CD8-positive, alpha-beta memory T cell (primary cell): ENCODE data around the gene DCBLD1. TPM values are rescaled to one million over a fixed set of nuclear protein-coding genes. Genes with fewer than 3 reads are reported as not detected.
"Not testable (repeated sequence)": the region's sequence is repeated elsewhere in the genome, so short reads cannot be mapped to it uniquely, and the experiment has no call there.

Source experiments
- CTCF ChIA-PET: fragments of 350-600 bp; sonication (Branson Sonifier 250); formaldehyde crosslinking; loops from one replicate; lab custom pipeline; 2021; ENCODE audit warnings: antibody characterized with exemption; lab: Charles Lee
- POLR2A ChIA-PET: fragments of 350-600 bp; sonication (Branson Sonifier 250); formaldehyde crosslinking; loops from one replicate; lab custom pipeline; 2021; ENCODE audit warnings: antibody characterized with exemption; lab: Charles Lee
- DNase-seq, 5 donors: peaks; one replicate each; pipeline versions ENCODE4 v3.0.0 to v3.0.0-alpha.2; 2020 to 2022; ENCODE audit warnings: mixed read lengths in 1 of 5
- H3K27ac ChIP-seq: one replicate; pipeline ENCODE4 v1.7.0; 2013; ENCODE audit warnings: low read depth, mild to moderate bottlenecking, low read length, moderate library complexity
- H3K27me3 ChIP-seq: 2 replicates; pipeline ENCODE4 v1.7.0; 2013; ENCODE audit warnings: low read length, mild to moderate bottlenecking; ENCODE audit not compliant: insufficient read depth, poor library complexity, severe bottlenecking
- H3K36me3 ChIP-seq: 2 replicates; pipeline ENCODE4 v1.7.0; 2013; ENCODE audit warnings: mild to moderate bottlenecking, low read length, moderate library complexity; ENCODE audit not compliant: insufficient read depth
- H3K4me1 ChIP-seq: 2 replicates; pipeline ENCODE4 v1.7.0; 2013; ENCODE audit warnings: mild to moderate bottlenecking, low read length, moderate library complexity; ENCODE audit not compliant: insufficient read depth
- H3K4me3 ChIP-seq: 2 replicates; pipeline ENCODE4 v1.7.0; 2013; ENCODE audit warnings: mild to moderate bottlenecking, low read length
- H3K9me3 ChIP-seq: 2 replicates; pipeline ENCODE4 v1.7.0; 2013; ENCODE audit warnings: mild to moderate bottlenecking, low read length
- H3K27ac Mint-ChIP-seq, 8 donors: one replicate each; pipeline ENCODE4 v1.8.0; 2020 to 2021; ENCODE audit warnings: mixed read lengths in 8 of 8, mild to moderate bottlenecking in 6 of 8, inconsistent platforms in 3 of 8, moderate library complexity in 3 of 8
- H3K27me3 Mint-ChIP-seq, 2 donors: one replicate each; pipeline ENCODE4 v1.8.0; 2020 to 2021; ENCODE audit warnings: mixed read lengths in 2 of 2, mild to moderate bottlenecking in 1 of 2, moderate library complexity in 1 of 2
- H3K36me3 Mint-ChIP-seq, 3 donors: one replicate each; pipeline ENCODE4 v1.8.0; 2020 to 2021; ENCODE audit warnings: mixed read lengths in 3 of 3, inconsistent platforms in 1 of 3, mild to moderate bottlenecking in 1 of 3
- H3K4me1 Mint-ChIP-seq, 3 donors: one replicate each; pipeline ENCODE4 v1.8.0; 2020 to 2021; ENCODE audit warnings: mixed read lengths in 3 of 3, inconsistent platforms in 1 of 3, mild to moderate bottlenecking in 1 of 3
- H3K4me3 Mint-ChIP-seq, 7 donors: one replicate each; pipeline ENCODE4 v1.8.0; 2020 to 2021; ENCODE audit warnings: mixed read lengths in 7 of 7, mild to moderate bottlenecking in 6 of 7, moderate library complexity in 4 of 7, inconsistent platforms in 2 of 7
- H3K9me3 Mint-ChIP-seq, 5 donors: one replicate each; pipeline ENCODE4 v1.8.0; 2020 to 2022; ENCODE audit warnings: mixed read lengths in 5 of 5, mild to moderate bottlenecking in 3 of 5, moderate library complexity in 2 of 5, inconsistent platforms in 1 of 5
- polyA plus RNA-seq: library from polyadenylated mRNA; unstranded; fragments of 300-500 nt; fragmentation: Illumina TruSeq; gene quantifications from one replicate; pipeline ENCODE4 v1.2.3, GENCODE V29; 2021
- total RNA-seq, 2 experiments: library from RNA; stranded (reverse); gene quantifications; one replicate each; pipeline ENCODE4 v1.2.3, GENCODE V29; 2021

The DCBLD1 gene
- total and polyA plus RNA-seq, 3 experiments from 2014 or later, result 3.3 to 4.8 (median 4.1) TPM

GRCh38 chr6:117512987-117513573, 30.6 kb downstream of the DCBLD1 start:
- POLR2A ChIA-PET, result no interaction called here
- CTCF ChIA-PET, result no interaction called here
- no peak overlapping the region for H3K4me3 ChIP-seq

DNA sequence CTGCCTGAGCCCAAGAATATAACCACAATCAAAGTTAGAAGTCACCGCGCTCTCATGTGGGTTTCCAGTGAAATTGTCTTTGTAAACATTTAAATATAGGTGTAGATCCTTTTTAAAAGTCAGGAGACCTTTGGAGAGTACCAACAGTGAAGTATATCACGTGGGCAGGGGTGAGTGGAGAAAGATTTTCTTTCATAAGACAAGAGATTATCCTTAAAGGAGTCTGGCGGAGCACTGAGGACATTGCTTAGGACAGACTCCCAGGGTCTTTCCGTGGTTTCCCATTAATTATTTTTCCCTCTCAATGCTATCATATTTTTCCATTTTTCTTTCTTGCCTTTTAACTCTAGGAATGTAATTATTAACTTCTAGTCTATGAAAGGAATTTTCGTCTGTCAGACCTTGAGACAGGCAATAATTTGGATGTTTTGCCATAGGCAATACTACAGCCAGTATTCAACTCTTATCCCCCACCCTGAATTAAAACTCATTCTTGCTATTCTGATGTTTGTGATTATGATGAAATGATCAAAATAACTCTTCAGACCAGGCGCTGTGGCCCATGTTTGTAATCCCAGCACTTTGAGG, 31.4 kb downstream of the DCBLD1 start:
- Histone ChIP-seq H3K36me3 (no peaks in the 10 kb centered on the region), H3K4me1 (no peaks in the 10 kb centered on the region), H3K9me3 (no peaks in the 10 kb centered on the region), H3K27me3 (no peaks in the 10 kb centered on the region), H3K27ac (no peak overlapping the region), H3K4me3 (no peak overlapping the region)
- ChIA-PET CTCF (no interaction called here), POLR2A (no interaction called here)
- Mint-ChIP-seq H3K27ac (no peak overlapping the region), H3K27me3 (peaks cover 4 to 19% of the 10 kb centered on the region in 2 donors), H3K36me3 (no peaks in the 10 kb centered on the region), H3K9me3 (no peaks in the 10 kb centered on the region), H3K4me3 (no peak overlapping the region), H3K4me1 (no peaks in the 10 kb centered on the region)
- DNase-seq, result no peak

More at GRCh38 chr6:117512987-117513573, 30.6 kb downstream of the DCBLD1 start:
- Mint-ChIP-seq H3K36me3 (no peaks in the 10 kb centered on the region), H3K27me3 (peaks cover 5 to 19% of the 10 kb centered on the region in 2 donors), H3K4me3 (no peak overlapping the region), H3K9me3 (no peaks in the 10 kb centered on the region), H3K4me1 (no peaks in the 10 kb centered on the region), H3K27ac (no peak overlapping the region)
- no peak for DNase-seq
- H3K27me3 ChIP-seq, result no peaks in the 10 kb centered on the region
- no peaks in the 10 kb centered on the region for H3K36me3 ChIP-seq
- no peaks in the 10 kb centered on the region for H3K4me1 ChIP-seq
- no peaks in the 10 kb centered on the region for H3K9me3 ChIP-seq
- no peak overlapping the region for H3K27ac ChIP-seq

DNA sequence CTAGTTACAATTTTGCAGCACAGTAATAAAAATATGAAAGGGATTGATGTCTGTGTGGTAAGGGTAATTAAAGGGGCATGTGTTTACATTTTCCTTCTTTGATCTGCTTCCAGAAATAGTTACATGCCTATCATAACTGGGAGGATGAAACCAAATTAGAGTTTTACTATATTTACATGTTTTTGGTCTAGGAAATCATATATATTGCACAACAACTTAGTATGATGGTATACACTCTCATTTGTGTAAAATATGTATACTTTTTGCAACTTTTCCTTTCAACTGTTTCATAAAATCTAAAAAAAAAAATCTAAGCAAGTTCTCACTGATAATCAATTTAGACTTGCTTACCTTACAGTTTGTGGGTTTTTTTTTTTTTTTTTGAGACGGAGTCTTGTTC, 32.2 kb downstream of the DCBLD1 start:
- ChIA-PET CTCF (no interaction called here), POLR2A (no interaction called here)
- no peaks in the 10 kb centered on the region for H3K36me3 Mint-ChIP-seq
- H3K27me3 Mint-ChIP-seq, result peaks cover 3 to 16% of the 10 kb centered on the region in 2 donors
- H3K9me3 Mint-ChIP-seq, result no peaks in the 10 kb centered on the region
- H3K27me3 ChIP-seq, result no peaks in the 10 kb centered on the region
- no peaks in the 10 kb centered on the region for H3K4me1 ChIP-seq
- H3K4me3 Mint-ChIP-seq, result no peak overlapping the region
- no peaks in the 10 kb centered on the region for H3K36me3 ChIP-seq
- no peak overlapping the region for H3K4me3 ChIP-seq
- no peak overlapping the region for H3K27ac ChIP-seq
- no peak for DNase-seq
- H3K4me1 Mint-ChIP-seq, result no peaks in the 10 kb centered on the region
- H3K27ac Mint-ChIP-seq, result no peak overlapping the region
- H3K9me3 ChIP-seq, result no peaks in the 10 kb centered on the region

GRCh38 chr6:117515326-117515725, 32.9 kb downstream of the DCBLD1 start:
- H3K27me3 ChIP-seq, result no peaks in the 10 kb centered on the region
- ChIA-PET POLR2A (no interaction called here), CTCF (no interaction called here)
- no peaks in the 10 kb centered on the region for H3K9me3 ChIP-seq
- H3K4me3 ChIP-seq, result no peak overlapping the region
- H3K4me1 ChIP-seq, result no peaks in the 10 kb centered on the region
- H3K27me3 Mint-ChIP-seq, result peaks cover 3 to 9% of the 10 kb centered on the region in 2 donors
- H3K27ac ChIP-seq, result no peak overlapping the region
- no peaks in the 10 kb centered on the region for H3K4me1 Mint-ChIP-seq
- no peak for DNase-seq
- H3K36me3 ChIP-seq, result no peaks in the 10 kb centered on the region
- no peak overlapping the region for H3K4me3 Mint-ChIP-seq
- H3K36me3 Mint-ChIP-seq, result no peaks in the 10 kb centered on the region
- no peak overlapping the region for H3K27ac Mint-ChIP-seq
- no peaks in the 10 kb centered on the region for H3K9me3 Mint-ChIP-seq

GRCh38 chr6:117517995-117518394, 35.5 kb downstream of the DCBLD1 start:
- CTCF ChIA-PET, POLR2A ChIA-PET, H3K4me3 Mint-ChIP-seq: not testable (repeated sequence)

DNA sequence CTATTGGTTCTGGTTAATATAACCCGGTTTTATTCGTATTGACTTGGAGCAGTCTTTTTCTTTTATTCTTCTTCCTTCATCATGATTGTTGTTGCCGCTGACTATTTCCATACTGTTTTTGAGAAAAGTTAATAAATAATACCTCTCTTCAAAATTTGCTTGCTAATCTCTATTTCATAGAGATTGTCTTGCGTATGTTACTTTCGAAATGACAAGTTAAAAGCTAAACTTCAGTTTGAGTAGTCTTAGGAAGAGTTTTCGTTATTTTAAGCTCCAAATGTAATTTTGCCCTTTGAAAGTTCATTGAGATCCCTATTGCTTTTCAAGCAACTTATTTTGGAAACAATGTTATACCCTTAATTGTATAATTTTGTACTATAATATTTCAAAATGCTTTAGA, 36.4 kb downstream of the DCBLD1 start:
- no peak overlapping the region for H3K27ac ChIP-seq
- Mint-ChIP-seq H3K27me3 (peaks cover 6 to 11% of the 10 kb centered on the region in 2 donors), H3K4me1 (no peaks in the 10 kb centered on the region), H3K9me3 (no peaks in the 10 kb centered on the region), H3K4me3 (no peak overlapping the region), H3K36me3 (no peaks in the 10 kb centered on the region), H3K27ac (no peak overlapping the region)
- no peaks in the 10 kb centered on the region for H3K27me3 ChIP-seq
- H3K36me3 ChIP-seq, result no peaks in the 10 kb centered on the region
- ChIA-PET POLR2A (no interaction called here), CTCF (no interaction called here)
- H3K4me3 ChIP-seq, result no peak overlapping the region
- H3K4me1 ChIP-seq, result no peaks in the 10 kb centered on the region
- DNase-seq, result no peak
- no peaks in the 10 kb centered on the region for H3K9me3 ChIP-seq

More at GRCh38 chr6:117517995-117518394, 35.5 kb downstream of the DCBLD1 start:
- not testable (repeated sequence) for H3K4me1 ChIP-seq, H3K27me3 Mint-ChIP-seq, H3K36me3 ChIP-seq, H3K4me1 Mint-ChIP-seq, H3K27ac Mint-ChIP-seq, H3K9me3 ChIP-seq, H3K4me3 ChIP-seq, H3K36me3 Mint-ChIP-seq, H3K9me3 Mint-ChIP-seq, H3K27ac ChIP-seq, H3K27me3 ChIP-seq, DNase-seq

- DNase-seq, result no peak
- H3K4me1 Mint-ChIP-seq, result no peaks in the 10 kb centered on the region
- no peaks in the 10 kb centered on the region for H3K27me3 ChIP-seq
- H3K4me3 Mint-ChIP-seq, result no peak overlapping the region
- no peak overlapping the region for H3K27ac Mint-ChIP-seq
- H3K4me1 ChIP-seq, result no peaks in the 10 kb centered on the region
- ChIA-PET POLR2A (no interaction called here), CTCF (no interaction called here)
- H3K9me3 ChIP-seq, result no peaks in the 10 kb centered on the region
- no peaks in the 10 kb centered on the region for H3K9me3 Mint-ChIP-seq
- no peak overlapping the region for H3K27ac ChIP-seq
- no peaks in the 10 kb centered on the region for H3K36me3 ChIP-seq
- H3K27me3 Mint-ChIP-seq, result peaks cover 6 to 8% of the 10 kb centered on the region in 2 donors
- H3K4me3 ChIP-seq, result no peak overlapping the region
- H3K36me3 Mint-ChIP-seq, result no peaks in the 10 kb centered on the region
These were observed 38.3 kb downstream of the DCBLD1 start for GRCh38 chr6:117520603-117521395.

GRCh38 chr6:117521791-117522502, 39.5 kb downstream of the DCBLD1 start:
- POLR2A ChIA-PET, result no interaction called here
- no peak overlapping the region for H3K27ac ChIP-seq
- H3K9me3 ChIP-seq, result no peaks in the 10 kb centered on the region
- H3K4me3 Mint-ChIP-seq, result no peak overlapping the region
- CTCF ChIA-PET, result interaction anchor here (1.1 kb wide), 1 partner anchor 70 kb away, joined by 3 read pairs; no protein-coding TSS in a partner anchor
- DNase-seq, result no peak
- H3K4me1 ChIP-seq, result no peaks in the 10 kb centered on the region
- H3K27me3 Mint-ChIP-seq, result peaks cover 3 to 11% of the 10 kb centered on the region in 2 donors
- no peak overlapping the region for H3K27ac Mint-ChIP-seq
- H3K36me3 Mint-ChIP-seq, result no peaks in the 10 kb centered on the region
- no peaks in the 10 kb centered on the region for H3K27me3 ChIP-seq
- no peak overlapping the region for H3K4me3 ChIP-seq
- no peaks in the 10 kb centered on the region for H3K9me3 Mint-ChIP-seq
- H3K4me1 Mint-ChIP-seq, result no peaks in the 10 kb centered on the region
- H3K36me3 ChIP-seq, result no peaks in the 10 kb centered on the region
